ENCODE data around the gene VAPA.

The VAPA gene

DNA sequence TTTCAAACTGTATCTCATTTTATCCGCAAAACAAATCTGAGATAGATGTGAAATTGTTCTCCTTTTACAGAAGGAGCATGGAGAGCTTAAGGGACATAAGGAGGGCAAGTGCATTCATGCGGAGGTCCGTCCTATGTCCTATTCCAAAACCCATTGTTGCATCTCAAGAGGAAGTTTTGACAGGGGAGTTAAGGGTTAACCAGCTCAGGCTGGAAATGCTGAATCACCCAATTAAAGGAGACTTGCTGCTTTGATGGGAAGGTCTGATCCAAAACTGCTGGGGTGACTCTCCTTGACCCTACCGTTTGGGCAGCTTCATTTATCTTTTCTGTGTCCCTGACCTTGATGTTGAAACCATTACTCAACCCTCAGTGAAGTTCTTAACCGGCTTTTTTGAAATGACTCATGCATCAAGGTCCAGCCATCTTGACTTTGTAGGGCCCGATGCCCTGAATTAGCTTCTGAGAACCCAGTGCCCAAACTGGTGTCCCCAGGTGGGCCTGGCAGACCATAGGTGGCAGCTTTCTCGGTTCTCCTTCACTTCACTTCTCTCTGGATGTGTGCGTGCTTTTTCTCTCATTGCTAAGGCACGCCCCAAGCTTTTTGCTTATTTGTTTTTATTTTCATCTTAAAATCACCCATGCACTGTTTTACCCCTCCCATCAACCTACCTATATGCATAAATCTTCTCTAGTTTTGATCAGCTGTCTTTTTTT, 43.9 kb upstream of the VAPA start:
- TF ChIP-seq, protein P1, sequence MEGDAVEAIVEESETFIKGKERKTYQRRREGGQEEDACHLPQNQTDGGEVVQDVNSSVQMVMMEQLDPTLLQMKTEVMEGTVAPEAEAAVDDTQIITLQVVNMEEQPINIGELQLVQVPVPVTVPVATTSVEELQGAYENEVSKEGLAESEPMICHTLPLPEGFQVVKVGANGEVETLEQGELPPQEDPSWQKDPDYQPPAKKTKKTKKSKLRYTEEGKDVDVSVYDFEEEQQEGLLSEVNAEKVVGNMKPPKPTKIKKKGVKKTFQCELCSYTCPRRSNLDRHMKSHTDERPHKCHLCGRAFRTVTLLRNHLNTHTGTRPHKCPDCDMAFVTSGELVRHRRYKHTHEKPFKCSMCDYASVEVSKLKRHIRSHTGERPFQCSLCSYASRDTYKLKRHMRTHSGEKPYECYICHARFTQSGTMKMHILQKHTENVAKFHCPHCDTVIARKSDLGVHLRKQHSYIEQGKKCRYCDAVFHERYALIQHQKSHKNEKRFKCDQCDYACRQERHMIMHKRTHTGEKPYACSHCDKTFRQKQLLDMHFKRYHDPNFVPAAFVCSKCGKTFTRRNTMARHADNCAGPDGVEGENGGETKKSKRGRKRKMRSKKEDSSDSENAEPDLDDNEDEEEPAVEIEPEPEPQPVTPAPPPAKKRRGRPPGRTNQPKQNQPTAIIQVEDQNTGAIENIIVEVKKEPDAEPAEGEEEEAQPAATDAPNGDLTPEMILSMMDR (IDR thresholded peaks at IDR 0.05; ENCODE audit: insufficient read depth, low read depth, low read length, missing control alignments): no peak
- DNase-seq (ENCODE audit: low read depth): peak; percentile 73
- H3K4me3 ChIP-seq (ENCODE audit: low read length): no peak overlapping the region

DNA sequence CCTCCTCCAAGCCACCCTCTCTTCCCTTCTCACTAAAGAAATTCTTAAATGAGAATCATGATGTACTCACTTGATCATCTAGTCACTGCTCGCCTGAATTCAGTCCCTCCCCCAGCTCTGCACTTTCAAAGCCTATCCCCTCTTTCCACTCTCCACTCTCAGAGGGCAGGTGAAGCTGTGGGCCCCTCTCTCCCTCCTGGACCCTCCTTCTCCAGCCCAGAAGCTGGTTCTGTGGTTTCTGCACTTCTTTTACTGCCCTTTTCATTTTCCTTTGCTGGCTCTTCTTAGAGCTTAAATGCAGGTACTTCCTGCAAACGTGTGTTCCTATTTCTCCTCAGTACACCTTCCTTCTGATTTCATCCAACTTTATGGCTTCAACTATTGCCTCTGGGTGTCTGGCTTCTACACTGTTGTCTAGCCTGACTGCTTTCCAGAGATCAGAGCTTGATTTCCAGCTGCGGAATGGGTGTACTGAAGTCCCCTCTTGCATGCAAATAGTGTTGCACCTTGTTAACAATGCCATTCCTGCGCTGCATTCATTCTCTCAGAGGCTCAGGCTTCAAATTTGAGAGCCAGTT, 43.3 kb upstream of the VAPA start:
- TF ChIP-seq, protein P1 (IDR thresholded peaks at IDR 0.05; ENCODE audit: insufficient read depth, low read depth, low read length, missing control alignments): no peak
- no peak overlapping the region for H3K4me3 ChIP-seq (ENCODE audit: low read length)
- no peak for DNase-seq (ENCODE audit: low read depth)

DNA sequence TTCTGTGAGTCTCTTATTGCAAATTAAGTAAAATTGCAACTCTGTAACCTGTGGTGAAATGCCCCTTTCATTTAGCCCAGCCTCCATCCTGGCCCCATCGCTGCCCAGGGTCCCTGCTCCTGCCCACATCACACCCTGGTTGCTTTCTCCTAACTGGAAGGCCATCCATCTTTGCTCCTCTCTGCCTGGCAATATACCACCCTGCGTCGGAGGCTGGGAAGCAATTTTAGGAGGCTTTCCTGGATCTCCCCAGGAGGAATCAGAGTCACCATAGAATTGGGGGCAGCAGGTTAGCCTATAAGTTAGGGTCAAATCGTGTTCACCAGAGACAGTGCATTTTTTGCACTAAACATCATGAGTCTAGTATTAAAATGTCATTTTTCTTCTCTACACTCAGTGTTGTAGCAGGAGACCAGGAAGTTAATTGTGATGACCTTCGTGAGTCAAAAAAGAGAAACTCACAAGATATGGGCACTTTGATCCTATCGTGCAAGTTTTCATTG, 42.5 kb upstream of the VAPA start:
- TF ChIP-seq, protein P1 (IDR thresholded peaks at IDR 0.05; ENCODE audit: insufficient read depth, low read depth, low read length, missing control alignments): no peak
- DNase-seq (ENCODE audit: low read depth): no peak
- H3K4me3 ChIP-seq (ENCODE audit: low read length): no peak overlapping the region

DNA sequence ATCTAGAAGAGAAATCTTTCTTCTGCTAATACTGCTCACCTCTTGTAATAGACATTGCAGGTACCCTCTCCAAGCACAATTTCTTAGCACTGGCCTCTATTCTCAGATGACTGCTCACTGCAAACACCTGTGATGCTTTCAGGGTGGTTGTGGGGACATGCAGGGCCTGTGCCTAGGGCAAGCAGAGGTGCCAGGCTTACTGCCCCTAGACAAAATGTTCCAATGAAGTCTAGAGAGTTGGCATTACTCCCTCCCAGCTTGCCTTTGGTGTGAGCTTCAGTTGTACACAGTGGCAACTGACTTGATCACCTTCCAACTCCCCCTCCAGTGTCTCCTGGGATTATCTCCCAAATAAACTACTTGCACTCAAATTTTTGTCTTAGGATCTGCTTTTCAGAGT, 41.0 kb upstream of the VAPA start:
- TF ChIP-seq, protein P1 (IDR thresholded peaks at IDR 0.05; ENCODE audit: insufficient read depth, low read depth, low read length, missing control alignments): no peak
- no peak for DNase-seq (ENCODE audit: low read depth)
- H3K4me3 ChIP-seq (ENCODE audit: low read length): no peak overlapping the region

DNA sequence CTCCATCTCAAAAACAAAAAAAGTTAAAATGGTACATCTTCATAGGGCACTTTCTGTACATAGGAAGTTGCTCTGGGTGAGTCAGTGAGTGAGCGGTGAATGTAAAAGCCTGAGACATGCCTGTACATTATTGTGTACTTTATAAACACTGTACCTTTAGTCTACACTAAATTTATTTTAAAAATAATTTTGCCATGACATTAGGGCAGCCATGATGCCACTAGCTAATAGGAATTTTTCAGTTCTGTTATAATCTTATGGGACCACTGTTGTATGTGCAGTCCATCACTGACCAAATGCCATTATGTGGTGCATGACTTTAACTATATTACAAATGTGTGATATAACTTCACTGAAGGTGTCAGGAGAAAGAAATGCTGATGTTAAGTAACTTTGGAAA, 39.1 kb upstream of the VAPA start:
- DNase-seq (ENCODE audit: low read depth): peak; percentile 80
- H3K4me3 ChIP-seq (ENCODE audit: low read length): no peak overlapping the region
- TF ChIP-seq, protein P1 (IDR thresholded peaks at IDR 0.05; ENCODE audit: insufficient read depth, low read depth, low read length, missing control alignments): no peak

DNA sequence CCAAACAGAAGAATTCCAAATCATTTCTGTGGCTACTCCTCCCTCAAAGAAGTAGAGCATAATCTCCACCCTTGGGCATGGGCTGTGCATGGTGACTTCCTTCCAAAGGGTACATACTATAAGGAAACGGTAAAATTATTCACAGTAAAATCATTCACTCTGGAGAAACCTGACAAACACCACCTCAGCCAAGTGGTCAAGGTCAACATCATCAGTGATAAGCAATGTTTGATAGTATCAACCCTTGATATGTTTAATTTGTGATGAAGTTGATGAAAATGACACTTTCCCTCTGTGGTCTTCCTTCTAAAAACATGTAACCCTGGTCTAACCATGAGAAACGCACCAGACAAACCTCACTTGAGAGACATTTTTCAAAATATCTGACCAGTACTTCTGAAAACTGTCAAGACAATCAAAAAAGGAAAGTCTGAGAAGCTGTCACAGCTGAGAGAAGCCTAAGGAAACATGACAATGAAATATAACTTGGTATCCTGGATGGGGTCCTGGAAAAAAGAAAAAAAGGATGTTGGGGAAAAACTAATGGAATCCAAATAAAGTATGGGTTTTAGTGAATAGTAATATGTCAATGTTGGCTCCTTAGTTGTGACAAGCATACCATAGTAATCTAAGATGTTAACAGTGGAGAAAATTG, 37.5 kb upstream of the VAPA start:
- DNase-seq (ENCODE audit: low read depth): no peak
- TF ChIP-seq, protein P1 (IDR thresholded peaks at IDR 0.05; ENCODE audit: insufficient read depth, low read depth, low read length, missing control alignments): no peak
- H3K4me3 ChIP-seq (ENCODE audit: low read length): no peak overlapping the region
